ENCODE measurements around the gene ELK1.

The ELK1 gene

DNA sequence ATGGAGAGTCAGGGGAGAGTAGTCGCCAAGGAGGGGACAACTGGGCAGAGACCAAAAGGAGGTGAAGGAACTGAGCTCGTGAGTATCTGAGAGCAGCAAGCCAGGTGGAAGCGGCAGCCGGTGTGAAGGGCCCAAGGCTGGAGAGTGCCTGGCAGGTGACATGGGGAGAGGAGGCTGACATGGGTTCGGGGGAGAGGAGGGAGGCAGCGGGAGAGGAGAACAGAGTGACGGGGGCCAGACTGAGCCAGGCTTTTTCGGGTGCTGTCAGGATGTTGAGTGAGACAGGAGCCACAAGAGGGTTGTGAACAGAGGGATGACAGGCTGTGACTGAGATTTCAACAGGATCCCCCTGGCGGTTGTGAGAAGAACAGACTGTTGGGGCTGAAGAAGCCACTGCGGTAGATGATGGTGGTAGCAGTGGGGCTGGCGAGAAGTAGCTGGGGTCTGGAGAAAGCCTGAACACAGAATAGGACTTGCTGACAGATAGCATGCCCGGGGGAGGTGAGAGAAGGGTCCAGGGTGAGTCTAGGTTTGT is 5.7 kb downstream of the ELK1 start:
- no peak for DNase-seq

- DNase-seq = no peak
Measured at GRCh38 chrX:47643926-47644325, 6.4 kb downstream of the ELK1 start.

DNA sequence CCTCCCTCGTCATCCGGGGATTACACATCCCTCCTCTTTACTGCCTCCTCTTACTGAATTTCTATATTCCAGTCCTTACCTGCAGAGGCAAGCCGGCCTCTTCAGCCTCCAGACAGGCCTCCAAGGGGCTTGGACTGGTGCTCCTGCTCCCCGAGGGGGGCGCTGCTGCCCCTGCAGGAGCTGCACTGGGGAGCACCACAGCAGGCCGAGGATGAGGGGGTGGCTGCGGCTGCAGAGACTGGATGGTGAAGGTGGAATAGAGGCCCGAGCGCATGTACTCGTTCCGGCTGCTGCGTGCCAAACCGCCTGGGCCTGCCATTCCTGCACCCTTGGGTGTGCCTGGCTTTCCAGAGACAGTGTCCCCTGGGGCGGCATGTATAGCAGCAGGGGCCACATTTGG is 11.5 kb downstream of the ELK1 start:
- no peak for DNase-seq

GRCh38 chrX:47637546-47638195 is 12.7 kb downstream of the ELK1 start:
- peak; percentile 67 for DNase-seq

GRCh38 chrX:47634871-47635575 is 15.3 kb downstream of the ELK1 start:
- no peak for DNase-seq

DNA sequence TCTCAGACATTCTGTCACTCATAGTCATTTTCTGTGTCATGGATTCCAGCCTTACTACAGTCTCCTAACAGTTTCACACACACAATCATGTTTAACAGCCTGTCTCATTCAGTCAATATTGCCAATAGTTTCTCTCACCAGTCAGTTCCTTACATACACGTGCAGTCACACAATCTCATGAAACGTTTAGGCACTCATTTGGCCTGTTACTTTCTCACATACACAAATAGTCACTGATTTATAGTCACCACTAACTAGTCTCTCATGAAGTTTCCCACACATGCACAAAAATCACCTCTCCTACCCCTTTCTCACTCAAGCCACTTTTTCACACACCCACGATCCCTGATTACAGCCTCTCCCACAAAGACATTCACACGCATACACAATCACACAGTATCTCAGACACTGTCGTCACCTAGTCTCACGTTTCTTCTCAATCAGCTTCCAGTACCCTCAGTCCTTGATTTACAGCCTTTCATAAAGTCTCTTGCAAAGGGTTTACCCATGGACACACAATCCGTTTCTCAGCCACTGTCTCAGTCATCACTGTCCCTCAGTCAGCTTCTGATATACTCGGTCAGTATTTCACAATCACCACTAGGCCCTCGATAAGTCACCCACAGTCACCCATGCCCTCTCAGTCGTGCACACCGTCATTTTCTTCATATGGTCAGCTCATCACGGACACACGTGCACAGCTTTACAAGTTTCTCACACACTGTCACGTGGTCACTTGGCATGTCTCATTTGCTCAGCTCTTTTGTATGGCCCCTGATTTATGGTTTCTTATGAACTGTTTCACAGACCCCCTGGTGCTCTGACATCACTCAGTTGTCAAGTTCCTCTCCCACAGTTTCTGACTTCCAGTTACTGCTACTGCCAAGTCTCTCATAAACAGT is 16.4 kb downstream of the ELK1 start:
- DNase-seq = peak; percentile 63

- DNase-seq = peak; percentile 48
Measured at GRCh38 chrX:47632666-47633065, 17.7 kb downstream of the ELK1 start.

DNA sequence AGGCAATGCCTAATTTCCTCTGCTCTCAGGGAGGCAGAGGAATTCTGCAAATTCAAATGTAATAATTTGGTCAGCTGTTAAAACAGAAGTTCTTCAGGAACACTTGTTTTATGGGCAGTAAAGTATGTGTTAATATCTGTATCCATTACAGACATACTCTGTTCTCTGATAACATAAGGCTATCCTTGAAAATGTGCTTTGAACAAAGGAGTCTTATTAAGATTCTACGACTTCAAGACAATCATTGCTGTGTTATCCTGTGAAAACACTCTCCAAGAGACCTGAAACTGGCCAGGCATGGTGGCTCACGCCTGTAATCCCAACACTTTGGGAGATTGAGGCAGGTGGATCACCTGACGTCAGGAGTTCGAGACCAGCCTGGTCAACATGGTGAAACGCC is 18.7 kb downstream of the ELK1 start:
- DNase-seq = no peak

DNA sequence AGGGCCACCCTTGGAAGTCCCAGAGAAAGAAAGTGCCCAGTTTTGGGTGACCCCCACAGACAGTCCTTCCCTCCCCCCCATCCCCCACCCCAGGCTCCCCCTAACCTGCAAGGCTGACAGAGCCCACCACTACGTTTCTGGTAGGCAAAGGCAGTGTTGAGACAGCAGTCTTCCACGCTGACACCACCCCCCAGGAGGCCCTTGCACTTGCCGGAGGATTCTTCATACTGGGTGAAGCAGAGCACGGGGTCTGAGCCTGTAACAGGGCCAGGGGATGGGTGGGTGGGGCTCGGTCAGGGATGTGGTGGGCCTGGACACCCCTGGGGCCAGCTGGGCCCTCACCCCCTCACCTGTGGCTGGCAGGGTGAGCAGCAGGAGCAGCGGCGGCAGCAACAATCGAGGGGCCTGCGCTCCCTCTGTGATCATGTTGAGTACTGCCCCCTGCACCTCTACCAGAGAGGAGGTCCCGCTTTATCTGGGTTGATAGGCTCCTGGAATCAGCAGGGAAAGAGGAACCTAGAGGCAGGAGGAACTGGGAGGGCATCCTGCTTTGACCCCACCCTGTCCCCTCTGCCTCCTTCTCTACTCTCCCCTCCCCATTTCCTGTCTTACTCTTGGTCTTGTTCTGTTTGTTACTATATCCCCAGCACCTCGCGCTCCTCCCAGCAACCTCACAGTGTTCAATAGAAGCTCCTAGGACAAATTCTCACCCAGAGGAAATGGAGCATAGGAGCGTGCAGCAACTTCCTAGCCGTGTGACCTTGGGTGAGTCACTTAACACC is 20.8 kb downstream of the ELK1 start, which contains the start of gene CFP:
CFP (minus strand) TSS at position 512 of the 782 bp plus-strand sequence; CDS start at position 426, 86 bp downstream.
- DNase-seq = peak; percentile 43

- no peak for DNase-seq
Measured at GRCh38 chrX:47628982-47629381, 21.4 kb downstream of the ELK1 start.

DNA sequence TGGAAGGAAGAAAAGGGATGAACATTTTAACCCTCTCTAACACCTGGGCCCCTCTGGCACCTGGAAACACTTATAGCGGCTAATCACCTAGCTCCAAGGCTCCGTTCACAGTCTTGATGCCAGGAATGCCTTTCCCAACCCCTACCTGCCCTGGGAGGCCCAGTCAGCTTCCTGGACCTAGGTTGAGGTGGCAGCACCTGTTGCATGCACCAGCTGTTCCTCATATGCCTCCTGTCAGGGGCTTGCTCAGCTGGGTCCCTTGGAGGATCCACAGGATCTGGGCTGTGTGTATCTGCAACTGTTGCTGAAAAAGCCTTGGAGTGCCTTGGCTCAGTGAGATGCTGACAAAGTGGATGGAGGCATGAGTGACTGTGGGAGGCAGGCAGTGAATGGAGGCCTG is 25.0 kb downstream of the ELK1 start:
- no peak for DNase-seq

DNA sequence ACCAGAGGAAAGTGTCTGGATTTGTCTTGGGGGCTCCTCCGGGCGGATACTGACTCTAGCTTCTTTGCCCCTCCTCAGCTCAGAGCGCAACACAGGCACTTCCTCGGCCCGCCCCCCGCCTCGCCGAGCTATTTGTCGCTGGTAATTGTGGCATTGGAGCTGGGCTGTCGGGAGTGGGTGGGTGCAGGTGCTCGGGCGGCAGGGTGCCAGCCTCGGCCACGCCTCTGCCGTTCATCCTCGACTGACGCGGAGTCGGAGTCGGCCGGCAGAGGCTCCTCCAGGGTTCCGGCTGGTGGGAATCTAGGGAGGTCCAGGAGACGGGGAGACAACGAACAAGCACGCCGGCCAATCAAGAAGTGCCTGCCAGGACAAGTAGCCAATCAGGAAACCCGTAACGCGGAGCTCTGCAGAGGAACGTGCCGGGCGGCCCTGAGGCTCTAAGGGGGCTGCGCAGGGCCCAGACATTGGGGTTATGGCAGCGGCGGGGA is 26.8 kb downstream of the ELK1 start:
- DNase-seq = peak; percentile 38

GRCh38 chrX:47621851-47622250 is 28.5 kb downstream of the ELK1 start:
- DNase-seq = no peak

DNA sequence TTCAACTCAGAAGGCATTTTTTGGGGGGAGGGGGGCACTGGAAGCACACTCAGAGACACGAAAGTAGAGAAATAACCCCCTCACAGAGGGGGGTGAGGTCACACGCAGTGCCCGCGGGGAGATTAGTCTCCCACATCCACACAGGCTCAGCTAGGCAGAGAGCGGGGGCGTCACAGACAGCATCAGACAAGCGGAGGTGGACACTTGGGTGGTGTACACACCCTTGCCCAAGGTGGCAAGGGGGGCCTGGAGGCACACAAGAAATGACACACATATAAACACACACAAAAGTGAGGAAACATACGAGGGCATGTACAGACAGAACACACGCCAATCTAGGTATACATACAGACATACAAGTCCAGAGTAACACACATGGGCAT is 30.1 kb downstream of the ELK1 start:
- DNase-seq = no peak

DNA sequence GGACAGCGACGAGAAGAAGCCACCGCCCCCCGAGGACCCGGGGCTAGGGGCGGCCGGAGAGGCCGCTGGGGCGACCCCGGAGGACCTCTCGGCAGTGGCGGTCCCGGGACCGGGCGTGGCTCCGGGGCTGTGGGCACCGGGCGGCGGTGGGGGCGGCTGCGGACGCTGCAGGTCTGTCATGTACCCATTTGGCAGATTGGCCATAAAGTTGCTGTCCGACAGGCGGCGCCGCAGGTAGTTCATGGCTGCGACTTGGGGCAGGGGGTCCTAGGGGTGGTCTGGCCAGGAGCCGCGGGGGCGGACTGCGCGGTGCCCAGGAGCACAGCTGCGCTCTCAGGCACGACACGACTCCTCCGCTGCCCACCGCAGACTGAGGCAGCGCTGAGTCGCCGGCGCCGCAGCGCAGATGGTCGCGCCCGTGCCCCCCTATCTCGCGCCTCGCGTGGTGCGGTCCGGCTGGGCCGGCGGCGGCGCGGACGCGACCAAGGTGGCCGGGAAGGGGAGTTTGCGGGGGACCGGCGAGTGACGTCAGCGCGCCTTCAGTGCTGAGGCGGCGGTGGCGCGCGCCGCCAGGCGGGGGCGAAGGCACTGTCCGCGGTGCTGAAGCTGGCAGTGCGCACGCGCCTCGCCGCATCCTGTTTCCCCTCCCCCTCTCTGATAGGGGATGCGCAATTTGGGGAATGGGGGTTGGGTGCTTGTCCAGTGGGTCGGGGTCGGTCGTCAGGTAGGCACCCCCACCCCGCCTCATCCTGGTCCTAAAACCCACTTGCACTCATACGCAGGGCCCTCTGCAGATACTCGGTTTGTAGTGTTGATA is 30.7 kb downstream of the ELK1 start, which contains the start of gene SYN1:
SYN1 (minus strand) TSS at position 372 of the 817 bp plus-strand sequence; CDS start at position 243, 129 bp downstream.
- DNase-seq = peak; percentile 85

DNA sequence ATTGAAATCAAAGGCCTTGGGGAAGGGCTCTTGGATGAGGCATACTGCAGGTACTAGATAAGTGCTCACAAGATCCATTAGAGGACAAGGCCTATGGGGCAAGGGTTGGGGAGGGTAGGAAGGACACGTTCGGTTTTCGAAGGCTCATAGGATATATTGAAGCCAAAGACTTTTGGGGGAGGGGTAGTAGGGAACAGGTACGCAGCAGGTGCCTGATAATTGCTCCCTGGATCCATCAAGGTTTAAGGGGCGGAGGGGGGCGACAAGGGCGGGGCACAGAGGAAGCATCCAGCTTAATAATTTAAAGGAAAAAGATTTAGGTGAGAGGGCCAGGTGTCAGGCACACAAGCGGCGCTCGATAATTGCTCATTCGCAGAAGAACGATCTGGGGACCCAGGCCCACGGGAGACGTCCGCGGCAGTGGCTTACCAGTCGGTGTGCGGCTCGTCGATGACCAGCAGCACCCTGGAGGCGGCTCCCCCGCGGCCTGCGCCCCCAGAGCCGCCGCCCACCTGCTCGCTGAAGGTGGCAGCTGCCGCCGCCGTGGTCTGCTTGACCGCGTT is 31.4 kb downstream of the ELK1 start:
- DNase-seq = no peak

DNA sequence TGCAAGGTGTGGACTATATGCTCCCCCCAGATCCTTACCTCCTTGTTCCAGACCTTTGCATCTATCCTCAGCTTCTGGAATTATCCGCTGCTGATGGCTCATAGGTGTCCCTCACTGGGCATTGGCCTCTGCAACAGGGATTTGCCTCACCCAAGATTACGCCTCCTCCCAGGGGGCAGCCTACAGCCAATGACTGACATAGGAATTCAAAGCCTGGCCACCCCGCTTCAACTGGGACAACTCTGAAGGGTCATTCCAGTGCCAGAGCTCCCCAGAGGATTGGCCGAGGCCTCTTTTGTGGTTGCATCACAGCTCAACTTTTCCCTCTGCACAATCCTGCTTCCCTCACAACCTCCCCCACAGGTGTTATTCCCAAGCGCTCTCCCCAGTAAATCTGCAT is 35.7 kb downstream of the ELK1 start:
- DNase-seq = no peak

GRCh38 chrX:47613082-47613481 is 37.3 kb downstream of the ELK1 start:
- DNase-seq = no peak

DNA sequence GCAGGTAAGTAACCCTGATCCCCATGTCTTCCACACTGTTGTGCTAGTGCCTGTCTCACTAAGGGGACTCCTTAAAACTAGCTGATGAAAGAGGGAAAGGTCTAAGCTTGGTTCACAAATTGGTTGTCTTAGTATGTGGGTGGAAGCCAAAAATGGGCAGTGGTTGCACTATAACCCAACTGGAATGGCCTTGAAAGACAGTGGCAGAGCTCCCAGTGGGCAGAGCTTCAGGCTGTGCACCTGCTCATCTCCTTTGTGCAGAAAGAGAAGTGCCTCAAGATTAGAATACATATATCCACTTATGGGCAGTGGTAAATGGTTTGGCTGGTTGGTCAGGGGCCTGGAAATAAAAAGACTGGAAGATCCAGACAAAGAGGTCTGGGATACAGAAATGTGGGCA is 37.9 kb downstream of the ELK1 start:
- DNase-seq = no peak

GRCh38 chrX:47611926-47612325 is 38.4 kb downstream of the ELK1 start:
- DNase-seq = no peak

DNA sequence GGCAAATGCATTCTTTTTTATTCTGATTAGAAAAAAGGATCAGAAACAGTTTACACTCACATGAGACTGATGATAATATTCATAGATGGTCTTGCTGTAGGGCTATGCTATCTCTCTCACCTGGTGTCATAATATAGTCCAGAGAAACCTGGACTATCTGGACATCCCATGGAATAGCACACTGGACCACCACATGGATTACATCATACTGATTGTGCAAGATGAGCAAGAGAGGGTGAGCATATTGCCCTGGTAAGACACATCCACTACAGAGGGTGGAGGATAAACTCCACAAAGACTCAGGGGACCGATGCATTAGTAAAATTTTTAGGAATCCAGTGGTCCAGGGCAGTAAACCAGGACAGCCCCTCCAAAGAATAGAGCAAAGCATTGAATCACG is 38.9 kb downstream of the ELK1 start:
- DNase-seq = no peak
